GM10266 (cell line): ENCODE data around the gene BRD4.
"Not testable (repeated sequence)": the region's sequence is repeated elsewhere in the genome, so short reads cannot be mapped to it uniquely, and the experiment has no call there.

Experiments
- DNase-seq: peaks from one replicate; pipeline ENCODE4 v3.0.0; 2012; ENCODE audit errors: extremely low spot score
- CTCF ChIP-seq: IDR thresholded peaks from 2 replicates; pipeline ENCODE4 v1.5.1; 2012; ENCODE audit warnings: mild to moderate bottlenecking, low read depth; ENCODE audit not compliant: control insufficient read depth, insufficient read depth; ENCODE audit errors: missing control alignments

The BRD4 gene

GRCh38 chr19:15357906-15358305 is 25.6 kb upstream of the BRD4 start:
- no peak for DNase-seq
- TF ChIP-seq CTCF: no peak

GRCh38 chr19:15354566-15355296 is 22.4 kb upstream of the BRD4 start:
- TF ChIP-seq CTCF: no peak
- DNase-seq: no peak

GRCh38 chr19:15353908-15354307 is 21.6 kb upstream of the BRD4 start:
- no peak for TF ChIP-seq CTCF
- DNase-seq: no peak

GRCh38 chr19:15352535-15352934 is 20.2 kb upstream of the BRD4 start:
- not testable (repeated sequence) for DNase-seq

GRCh38 chr19:15341328-15341727 is 9.0 kb upstream of the BRD4 start:
- not testable (repeated sequence) for DNase-seq

- TF ChIP-seq CTCF: no peak
- DNase-seq: no peak
Observed at GRCh38 chr19:15340086-15340485, 7.7 kb upstream of the BRD4 start.

GRCh38 chr19:15337202-15337601 is 4.9 kb upstream of the BRD4 start:
- DNase-seq: no peak
- no peak for TF ChIP-seq CTCF

- not testable (repeated sequence) for DNase-seq
Observed at GRCh38 chr19:15335992-15336391, 3.7 kb upstream of the BRD4 start.

GRCh38 chr19:15331419-15332310 is 674 bp downstream of the BRD4 start:
- peak; percentile 86 for DNase-seq
- TF ChIP-seq CTCF: no peak
